HEK293 (cell line): ENCODE results near the gene OVOL2.
"Not testable (repeated sequence)": the region's sequence is repeated elsewhere in the genome, so short reads cannot be mapped to it uniquely, and the experiment has no call there.

Experiments used
- CTCF ChIP-seq: fragments of 450-650 bp; formaldehyde crosslinking; IDR thresholded peaks from 2 replicates; pipeline ENCODE4 v1.5.1; 2016; ENCODE audit warnings: missing biosample characterization, missing genetic modification characterization
- PBX3 ChIP-seq: sonication (generic); formaldehyde crosslinking; IDR thresholded peaks from 2 replicates; pipeline ENCODE4 v1.8.1; 2022; ENCODE audit warnings: mild to moderate bottlenecking, moderate library complexity, missing genetic modification reagents
- SP2 ChIP-seq: fragments of 450-650 bp; formaldehyde crosslinking; IDR thresholded peaks from 2 replicates; pipeline ENCODE4 v1.5.1; 2016; ENCODE audit warnings: missing biosample characterization, missing genetic modification characterization
- YY1 ChIP-seq: fragments of 450-650 bp; formaldehyde crosslinking; IDR thresholded peaks from 2 replicates; pipeline ENCODE4 v1.5.1; 2018; ENCODE audit warnings: missing biosample characterization, missing genetic modification characterization
- ZBTB20 ChIP-seq: fragments of 450-650 bp; formaldehyde crosslinking; IDR thresholded peaks from 2 replicates; pipeline ENCODE4 v1.5.1; 2016; ENCODE audit warnings: missing biosample characterization, missing genetic modification characterization
- ZBTB21 ChIP-seq: fragments of 450-650 bp; formaldehyde crosslinking; IDR thresholded peaks from 2 replicates; pipeline ENCODE4 v1.5.1; 2017; ENCODE audit warnings: missing biosample characterization, missing genetic modification characterization
- ZBTB7A ChIP-seq: fragments of 450-650 bp; formaldehyde crosslinking; IDR thresholded peaks from 2 replicates; pipeline ENCODE4 v1.5.1; 2016; ENCODE audit warnings: low read depth, missing biosample characterization, missing genetic modification characterization
- ZNF274 ChIP-seq, 2 experiments: fragments of 200-500 bp in 1 of 2; fragments of 450-650 bp in 1 of 2; sonication (Bioruptor generic) in 1 of 2; formaldehyde crosslinking in 1 of 2; IDR thresholded peaks; 2 replicates each; pipeline versions ENCODE4 v1.5.1 to v1.6.1; 2014 to 2016; ENCODE audit warnings: borderline replicate concordance in 1 of 2, inconsistent platforms in 1 of 2, low read length in 1 of 2, missing biosample characterization in 1 of 2, missing genetic modification characterization in 1 of 2
- ZNF513 ChIP-seq: fragments of 450-650 bp; IDR thresholded peaks from 2 replicates; pipeline ENCODE4 v1.5.1; 2018; ENCODE audit warnings: missing biosample characterization, missing genetic modification characterization
- ZNF660 ChIP-seq: fragments of 450-650 bp; IDR thresholded peaks from 2 replicates; pipeline ENCODE4 v1.5.1; 2018; ENCODE audit warnings: missing biosample characterization, mild to moderate bottlenecking, missing genetic modification characterization
- ZNF76 ChIP-seq: fragments of 450-650 bp; formaldehyde crosslinking; IDR thresholded peaks from 2 replicates; pipeline ENCODE4; 2016; ENCODE audit warnings: low read depth, missing biosample characterization, missing genetic modification characterization, borderline replicate concordance
- TF ChIP-seq, protein P1 (sequence below): fragments of 450-650 bp; formaldehyde crosslinking; IDR thresholded peaks from 2 replicates; pipeline ENCODE4 v1.5.1; 2016; ENCODE audit warnings: missing biosample characterization, missing genetic modification characterization
- TF ChIP-seq, protein P2 (sequence below): fragments of 450-650 bp; formaldehyde crosslinking; conservative IDR thresholded peaks from 2 replicates; pipeline ENCODE4 v1.5.1; 2016; ENCODE audit warnings: low read depth, missing biosample characterization, missing genetic modification characterization
- TF ChIP-seq, protein P3 (sequence below): fragments of 450-650 bp; formaldehyde crosslinking; IDR thresholded peaks from 2 replicates; pipeline ENCODE4 v1.5.1; 2016; ENCODE audit warnings: missing biosample characterization, missing genetic modification characterization

DNA sequence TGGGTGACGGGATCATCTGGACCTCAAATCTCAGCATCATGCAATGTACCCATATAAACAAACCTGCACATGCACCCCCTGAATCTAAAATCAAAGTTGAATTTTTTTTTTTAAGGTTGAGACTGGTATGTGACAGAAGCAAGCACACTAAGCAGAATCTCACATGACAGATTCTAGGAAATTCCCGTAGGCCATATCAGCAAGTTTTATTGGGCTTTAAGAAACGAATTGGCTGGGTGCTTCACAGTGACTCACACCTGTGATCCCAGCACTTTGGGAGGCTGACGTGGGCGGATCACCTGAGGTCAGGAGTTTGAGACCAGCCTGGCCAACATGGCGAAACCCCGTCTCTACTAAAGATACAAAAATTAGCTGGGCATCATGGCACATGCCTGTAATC is 30.7 kb downstream of the OVOL2 start:
- TF ChIP-seq CTCF; YY1 (tag by site-specific recombination); ZBTB21 (tag by site-specific recombination); ZNF76 (tag by site-specific recombination); ZNF660; SP2 (tag by site-specific recombination); ZBTB20; ZBTB7A (tag by site-specific recombination); ZNF513 (tag by site-specific recombination); PBX3 (CRISPR knock-in tag); ZNF274 (IDR thresholded peaks at IDR 0.05; ENCODE audit: low read length); ZNF274 (tag by site-specific recombination; IDR thresholded peaks at IDR 0.05; ENCODE audit: borderline replicate concordance): not testable (repeated sequence)
- TF ChIP-seq, protein P1, sequence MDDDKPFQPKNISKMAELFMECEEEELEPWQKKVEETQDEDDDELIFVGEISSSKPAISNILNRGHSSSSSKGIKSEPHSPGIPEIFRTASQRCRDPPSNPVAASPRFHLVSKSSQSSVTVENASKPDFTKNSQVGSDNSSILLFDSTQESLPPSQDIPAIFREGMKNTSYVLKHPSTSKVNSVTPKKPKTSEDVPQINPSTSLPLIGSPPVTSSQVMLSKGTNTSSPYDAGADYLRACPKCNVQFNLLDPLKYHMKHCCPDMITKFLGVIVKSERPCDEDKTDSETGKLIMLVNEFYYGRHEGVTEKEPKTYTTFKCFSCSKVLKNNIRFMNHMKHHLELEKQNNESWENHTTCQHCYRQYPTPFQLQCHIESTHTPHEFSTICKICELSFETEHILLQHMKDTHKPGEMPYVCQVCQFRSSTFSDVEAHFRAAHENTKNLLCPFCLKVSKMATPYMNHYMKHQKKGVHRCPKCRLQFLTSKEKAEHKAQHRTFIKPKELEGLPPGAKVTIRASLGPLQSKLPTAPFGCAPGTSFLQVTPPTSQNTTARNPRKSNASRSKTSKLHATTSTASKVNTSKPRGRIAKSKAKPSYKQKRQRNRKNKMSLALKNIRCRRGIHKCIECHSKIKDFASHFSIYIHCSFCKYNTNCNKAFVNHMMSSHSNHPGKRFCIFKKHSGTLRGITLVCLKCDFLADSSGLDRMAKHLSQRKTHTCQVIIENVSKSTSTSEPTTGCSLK: not testable (repeated sequence)
- TF ChIP-seq, protein P2, sequence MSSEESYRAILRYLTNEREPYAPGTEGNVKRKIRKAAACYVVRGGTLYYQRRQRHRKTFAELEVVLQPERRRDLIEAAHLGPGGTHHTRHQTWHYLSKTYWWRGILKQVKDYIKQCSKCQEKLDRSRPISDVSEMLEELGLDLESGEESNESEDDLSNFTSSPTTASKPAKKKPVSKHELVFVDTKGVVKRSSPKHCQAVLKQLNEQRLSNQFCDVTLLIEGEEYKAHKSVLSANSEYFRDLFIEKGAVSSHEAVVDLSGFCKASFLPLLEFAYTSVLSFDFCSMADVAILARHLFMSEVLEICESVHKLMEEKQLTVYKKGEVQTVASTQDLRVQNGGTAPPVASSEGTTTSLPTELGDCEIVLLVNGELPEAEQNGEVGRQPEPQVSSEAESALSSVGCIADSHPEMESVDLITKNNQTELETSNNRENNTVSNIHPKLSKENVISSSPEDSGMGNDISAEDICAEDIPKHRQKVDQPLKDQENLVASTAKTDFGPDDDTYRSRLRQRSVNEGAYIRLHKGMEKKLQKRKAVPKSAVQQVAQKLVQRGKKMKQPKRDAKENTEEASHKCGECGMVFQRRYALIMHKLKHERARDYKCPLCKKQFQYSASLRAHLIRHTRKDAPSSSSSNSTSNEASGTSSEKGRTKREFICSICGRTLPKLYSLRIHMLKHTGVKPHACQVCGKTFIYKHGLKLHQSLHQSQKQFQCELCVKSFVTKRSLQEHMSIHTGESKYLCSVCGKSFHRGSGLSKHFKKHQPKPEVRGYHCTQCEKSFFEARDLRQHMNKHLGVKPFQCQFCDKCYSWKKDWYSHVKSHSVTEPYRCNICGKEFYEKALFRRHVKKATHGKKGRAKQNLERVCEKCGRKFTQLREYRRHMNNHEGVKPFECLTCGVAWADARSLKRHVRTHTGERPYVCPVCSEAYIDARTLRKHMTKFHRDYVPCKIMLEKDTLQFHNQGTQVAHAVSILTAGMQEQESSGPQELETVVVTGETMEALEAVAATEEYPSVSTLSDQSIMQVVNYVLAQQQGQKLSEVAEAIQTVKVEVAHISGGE (tag by site-specific recombination): not testable (repeated sequence)
- TF ChIP-seq, protein P3, sequence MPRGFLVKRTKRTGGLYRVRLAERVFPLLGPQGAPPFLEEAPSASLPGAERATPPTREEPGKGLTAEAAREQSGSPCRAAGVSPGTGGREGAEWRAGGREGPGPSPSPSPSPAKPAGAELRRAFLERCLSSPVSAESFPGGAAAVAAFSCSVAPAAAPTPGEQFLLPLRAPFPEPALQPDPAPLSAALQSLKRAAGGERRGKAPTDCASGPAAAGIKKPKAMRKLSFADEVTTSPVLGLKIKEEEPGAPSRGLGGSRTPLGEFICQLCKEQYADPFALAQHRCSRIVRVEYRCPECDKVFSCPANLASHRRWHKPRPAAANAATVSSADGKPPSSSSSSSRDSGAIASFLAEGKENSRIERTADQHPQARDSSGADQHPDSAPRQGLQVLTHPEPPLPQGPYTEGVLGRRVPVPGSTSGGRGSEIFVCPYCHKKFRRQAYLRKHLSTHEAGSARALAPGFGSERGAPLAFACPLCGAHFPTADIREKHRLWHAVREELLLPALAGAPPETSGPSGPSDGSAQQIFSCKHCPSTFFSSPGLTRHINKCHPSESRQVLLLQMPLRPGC (tag by site-specific recombination): not testable (repeated sequence)
